GM18858 (cell line): ENCODE results near the gene NHEJ1.

ENCODE experiments used
- ATAC-seq: cut with Tn5 transposase; IDR thresholded peaks from one replicate; pipeline ENCODE4 v1.9.1; 2021; ENCODE audit not compliant: unreplicated experiment

The NHEJ1 gene

DNA sequence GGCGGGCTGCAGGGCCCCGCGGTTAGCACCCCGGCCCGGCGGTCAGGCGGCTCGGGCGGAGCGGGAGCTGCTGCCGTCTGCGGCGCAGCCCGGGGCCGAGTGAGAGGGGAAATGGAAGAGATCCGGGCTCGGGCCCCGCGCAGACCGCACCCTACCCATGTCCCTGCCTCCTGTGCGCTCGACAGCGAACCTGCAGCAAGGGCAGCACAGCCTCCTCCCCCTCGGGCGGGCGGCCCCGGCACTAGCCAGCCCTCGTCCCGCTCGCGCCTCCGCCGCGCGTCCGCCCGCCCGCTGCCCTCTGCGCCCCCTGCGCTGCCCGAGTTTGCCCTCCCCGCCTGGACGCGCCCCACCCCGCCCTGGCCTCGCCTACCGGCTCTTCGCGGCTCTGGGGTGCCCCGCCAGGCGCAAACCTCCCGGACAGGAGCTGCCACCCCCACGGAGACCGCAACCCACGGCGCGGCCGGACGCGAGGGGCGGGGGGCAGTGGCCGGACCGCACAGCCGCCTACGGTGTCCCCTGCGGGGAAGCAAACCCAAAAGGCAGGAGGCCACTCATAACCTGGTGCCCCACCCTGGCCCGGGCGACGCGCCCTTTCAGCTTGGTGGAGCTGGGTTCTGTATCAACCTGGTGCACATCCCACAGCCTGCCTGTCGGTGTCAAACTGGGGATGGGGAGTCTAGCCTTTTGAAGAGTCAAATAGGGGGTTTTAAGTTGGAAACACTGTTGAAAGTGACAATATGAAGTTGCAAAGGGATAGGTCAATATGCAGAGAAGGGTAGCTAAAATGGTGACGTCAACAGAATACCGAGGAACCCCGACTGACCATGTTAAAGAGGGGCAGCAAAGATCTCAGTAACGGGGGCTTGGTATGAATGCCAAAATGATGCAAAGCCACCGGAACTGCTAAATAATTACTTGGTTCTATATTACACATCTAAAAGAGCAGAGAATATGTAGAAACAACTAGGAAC lies 99.5 kb downstream of the NHEJ1 start, which contains the start of gene IHH:
Gene IHH, minus strand, starts transcription at position 101 of the 971 bp plus-strand sequence. CDS start 454 bp downstream, outside the sequence.
- no peak for ATAC-seq

DNA sequence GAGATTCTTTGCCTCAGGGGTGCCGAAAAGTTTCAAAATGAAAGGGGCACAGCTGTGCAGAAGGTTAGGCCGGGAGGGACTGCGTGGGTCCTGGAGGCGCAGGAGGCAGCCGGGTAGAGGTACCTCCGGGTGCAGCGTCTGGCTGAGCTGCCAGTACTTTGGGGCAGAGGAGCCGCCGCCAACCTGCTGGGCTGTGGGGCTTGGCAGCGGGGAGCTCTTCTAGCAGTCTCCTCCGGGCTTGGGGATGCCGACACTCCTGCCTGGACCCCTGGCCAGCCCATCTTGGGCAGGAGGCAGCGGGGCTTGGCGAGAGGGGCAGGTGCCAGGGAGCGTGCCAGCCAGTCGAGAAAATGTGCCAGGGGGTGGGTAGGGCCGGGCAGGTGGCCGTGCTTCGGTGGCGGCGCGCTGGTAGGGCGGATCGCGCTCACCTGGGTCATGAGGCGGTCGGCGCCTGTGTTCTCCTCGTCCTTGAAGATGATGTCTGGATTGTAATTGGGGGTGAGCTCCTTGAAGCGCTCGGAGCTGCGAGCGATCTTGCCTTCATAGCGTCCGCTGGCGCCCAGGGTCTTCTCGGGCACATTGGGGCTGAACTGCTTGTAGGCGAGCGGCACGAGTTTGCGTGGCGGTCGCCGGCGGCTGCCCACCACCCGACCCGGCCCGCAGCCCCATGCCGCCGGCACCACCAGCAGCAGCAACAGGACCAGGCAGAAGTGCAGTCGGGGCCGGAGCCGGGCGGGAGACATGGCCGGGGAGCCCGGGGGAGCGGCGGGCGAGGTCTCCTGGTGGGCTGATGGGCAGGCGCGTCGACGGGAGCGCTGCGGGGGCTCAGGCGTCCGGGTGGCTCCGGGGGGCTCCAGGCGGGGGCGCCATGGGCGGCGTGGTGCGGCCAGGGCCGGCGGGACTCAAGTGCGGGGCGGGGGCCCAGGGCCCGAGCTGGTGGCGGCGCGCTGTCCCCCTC lies 100.6 kb downstream of the NHEJ1 start:
- no peak for ATAC-seq

DNA sequence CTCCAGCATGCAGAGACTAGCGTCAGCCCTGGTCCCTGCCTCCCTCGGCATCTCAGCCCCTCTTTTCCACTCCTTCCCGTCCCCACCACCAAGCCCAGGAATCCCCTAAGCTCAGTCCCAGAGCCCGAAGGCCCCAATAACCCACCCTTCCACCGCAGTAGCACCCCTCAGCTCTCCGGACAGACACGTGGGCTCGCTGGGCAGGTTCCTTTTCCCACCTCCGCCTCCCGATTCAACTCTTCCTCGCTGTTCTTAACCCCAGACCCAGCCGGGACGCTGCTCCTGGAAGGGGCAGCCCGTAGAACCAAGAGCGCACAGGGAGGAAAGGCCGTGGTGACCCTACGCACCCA lies 101.3 kb downstream of the NHEJ1 start:
- no peak for ATAC-seq

DNA sequence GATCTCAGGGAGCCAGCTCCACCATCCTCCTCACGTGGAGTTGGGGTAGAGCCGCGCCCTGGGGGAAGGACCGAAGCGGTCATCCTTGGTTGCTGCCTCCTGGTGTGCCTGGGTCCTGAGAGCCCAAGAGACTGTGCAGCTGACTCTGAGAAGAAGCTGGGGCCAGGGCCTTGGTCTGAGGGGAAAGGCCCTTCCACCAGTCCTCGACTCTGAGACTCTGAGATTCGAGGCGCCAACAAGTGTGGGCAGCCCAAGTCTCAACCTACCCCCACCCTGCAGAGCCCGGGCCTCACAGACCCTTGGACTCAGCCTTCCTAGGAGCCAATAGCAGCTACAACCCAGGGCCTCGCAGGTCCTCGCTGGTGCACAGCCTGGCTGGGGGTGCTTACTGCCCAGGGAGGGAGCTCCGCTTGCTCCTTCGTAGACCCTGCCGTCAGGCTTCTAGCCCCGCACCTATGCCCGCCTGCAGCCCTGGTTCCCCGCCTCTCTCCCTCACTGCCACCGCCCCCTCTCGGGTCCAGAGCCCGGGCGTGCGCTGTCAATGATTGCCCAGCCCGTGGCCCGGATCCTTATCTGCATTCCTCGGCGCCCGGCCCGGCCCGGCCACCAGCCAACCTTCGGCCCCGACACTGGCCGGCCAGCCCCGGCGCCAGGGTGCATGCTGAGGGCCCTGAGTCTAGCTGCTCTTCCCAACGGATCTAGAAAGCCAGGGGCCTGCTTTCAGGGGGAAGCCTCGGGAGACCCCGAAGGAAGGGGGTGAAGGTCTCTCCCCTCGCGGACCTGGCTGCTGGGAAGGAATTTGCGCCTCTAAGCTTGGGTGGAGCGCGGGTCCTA lies 101.9 kb downstream of the NHEJ1 start:
- no peak for ATAC-seq

DNA sequence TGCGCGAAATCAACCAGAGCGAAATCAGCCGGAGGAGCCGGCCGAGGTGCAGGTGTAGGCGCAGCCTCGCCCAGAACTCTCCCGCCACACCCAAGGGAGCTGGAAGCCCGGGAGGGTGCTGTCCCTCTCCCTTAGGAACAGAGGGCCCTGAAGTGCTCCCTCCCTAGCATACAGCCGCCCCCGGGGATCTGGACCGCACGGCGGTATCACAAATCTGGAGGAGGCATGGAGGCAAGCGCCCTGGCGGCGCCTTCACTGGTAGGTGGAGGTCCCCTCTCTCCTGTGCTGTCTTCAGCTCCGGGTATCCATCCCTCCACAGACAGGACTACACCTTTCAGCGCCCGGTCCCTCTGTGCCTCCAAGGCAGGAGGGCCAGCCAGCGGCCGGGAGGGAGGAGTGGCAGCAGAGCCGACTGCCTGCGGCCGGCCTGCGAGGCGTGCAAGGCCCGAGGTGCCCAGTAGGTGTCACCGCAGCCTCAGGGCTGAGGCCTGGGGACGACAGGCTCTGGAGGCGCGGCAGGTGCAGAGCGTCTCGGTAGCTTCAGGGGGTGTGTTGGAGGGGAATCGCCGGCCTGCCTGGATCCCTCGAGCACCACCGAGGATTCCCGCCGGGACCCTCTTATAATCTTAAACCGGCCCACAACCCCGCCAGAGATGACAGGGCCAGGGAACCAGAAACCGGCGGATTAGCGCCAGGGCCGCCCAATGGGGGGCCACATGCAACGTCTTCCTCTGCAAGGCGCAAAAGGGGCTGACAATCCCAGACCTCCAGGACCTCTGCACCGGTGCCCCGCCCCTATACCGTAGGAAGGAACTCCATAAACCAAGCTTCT lies 102.7 kb downstream of the NHEJ1 start:
- ATAC-seq, result peak; percentile 71

DNA sequence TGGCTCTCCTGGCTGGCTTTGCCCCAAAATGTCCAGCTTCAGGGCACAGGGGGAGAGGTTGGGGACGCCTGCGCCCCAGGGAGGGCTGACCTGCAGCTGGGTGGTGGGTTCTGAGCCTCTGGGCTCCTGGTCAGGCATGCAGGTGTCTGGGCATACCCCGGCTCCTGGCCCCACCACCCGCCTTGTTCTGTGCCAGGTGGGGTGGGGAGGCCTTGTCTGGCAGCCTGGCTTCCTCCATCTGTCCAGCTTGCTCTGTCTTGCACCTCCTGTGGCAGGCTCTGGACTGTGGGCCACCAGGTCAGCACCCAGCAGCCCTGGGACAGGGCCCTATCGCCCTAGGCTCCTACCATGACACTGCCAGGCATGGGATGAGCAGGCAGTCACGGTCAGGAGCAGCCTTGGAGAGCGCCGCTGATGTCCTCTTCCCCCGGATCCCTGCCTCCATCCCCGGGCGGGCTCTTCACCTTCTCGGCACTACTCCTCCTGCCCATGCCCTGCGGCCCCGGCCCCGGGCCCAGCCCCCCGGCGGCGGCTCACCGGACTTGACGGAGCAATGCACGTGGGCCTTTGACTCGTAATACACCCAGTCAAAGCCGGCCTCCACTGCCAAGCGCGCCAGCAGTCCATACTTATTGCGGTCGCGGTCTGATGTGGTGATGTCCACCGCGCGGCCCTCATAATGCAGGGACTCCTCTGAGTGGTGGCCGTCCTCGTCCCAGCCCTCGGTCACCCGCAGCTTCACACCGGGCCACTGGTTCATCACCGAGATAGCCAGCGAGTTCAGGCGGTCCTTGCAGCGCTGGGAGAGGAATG lies 103.5 kb downstream of the NHEJ1 start:
- no peak for ATAC-seq

DNA sequence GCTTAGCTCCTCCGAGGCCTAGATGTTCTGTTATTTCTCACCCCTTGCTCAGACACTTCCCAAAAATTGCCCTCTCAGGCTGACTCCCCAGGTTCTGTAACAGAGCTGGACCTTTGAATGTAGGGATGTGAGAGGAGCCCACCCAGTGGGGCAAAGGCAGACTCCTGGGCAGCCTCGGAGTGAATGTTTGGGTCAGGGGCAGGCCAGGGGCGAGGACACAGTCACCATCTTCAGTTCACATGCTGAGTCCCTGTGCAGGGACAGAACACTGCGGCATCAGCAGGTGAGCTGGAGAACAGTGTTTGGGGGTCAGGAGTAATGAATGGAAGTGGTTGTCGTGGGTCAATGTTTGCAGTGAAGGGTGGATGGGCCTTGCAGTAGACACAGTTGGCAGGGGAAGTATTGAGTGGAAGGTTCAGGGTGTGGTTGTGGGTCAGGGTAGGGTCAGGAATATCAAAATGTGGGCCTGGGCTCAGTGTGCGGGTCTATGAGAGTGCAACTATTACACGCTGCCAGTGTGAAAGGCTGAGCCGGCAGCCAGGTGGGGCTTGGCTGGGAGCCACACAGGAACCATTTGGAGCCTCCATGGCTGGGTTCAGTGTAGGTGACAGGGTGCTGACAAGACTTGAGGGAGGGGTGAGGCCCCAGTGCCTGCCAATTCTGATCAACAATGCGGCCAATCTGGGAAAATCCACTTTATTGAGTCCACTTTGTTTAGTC lies 104.3 kb downstream of the NHEJ1 start:
- ATAC-seq, result no peak

DNA sequence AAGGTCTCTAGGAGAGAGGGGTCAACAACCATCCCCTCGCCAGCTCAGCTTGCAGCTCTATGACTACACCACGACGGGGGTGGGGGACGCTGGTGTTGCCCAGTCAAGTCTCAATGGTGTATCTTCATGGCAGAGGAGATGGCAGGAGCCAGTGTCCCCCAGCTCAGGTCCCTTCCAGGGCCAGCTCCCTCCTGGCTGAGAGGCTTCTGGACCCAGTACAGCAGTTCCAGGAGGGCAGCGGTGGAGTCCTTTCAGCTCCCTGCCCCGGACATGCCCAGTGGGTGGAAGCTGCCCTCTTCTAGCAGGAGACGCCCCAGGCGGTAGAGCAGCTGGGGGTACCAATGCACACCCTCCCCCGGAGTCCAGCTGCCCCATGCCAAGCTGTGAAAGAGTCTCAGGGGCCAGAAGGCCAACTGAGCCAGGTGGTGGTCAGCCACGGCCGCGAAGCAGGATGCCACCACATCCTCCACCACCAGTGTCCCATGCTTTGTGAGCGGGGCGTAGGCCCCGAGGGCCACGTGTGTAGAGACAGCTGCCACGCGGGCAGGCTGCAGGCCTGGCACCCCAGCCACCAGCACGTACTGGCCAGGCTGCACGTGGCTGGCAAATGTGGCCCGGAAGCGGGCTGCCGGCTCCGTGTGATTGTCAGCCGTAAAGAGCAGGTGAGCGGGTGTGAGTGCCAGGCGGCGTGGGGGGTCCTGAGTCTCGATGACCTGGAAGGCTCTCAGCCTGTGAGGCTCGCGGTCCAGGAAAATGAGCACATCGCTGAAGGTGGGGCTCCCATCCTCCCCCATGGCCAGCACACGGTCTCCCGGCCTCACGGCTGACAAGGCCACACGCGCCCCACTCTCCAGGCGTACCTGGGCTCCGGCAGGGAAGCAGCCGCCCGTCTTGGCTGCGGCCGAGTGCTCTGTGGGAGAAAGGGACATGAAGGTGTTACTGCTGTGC lies 105.4 kb downstream of the NHEJ1 start:
- no peak for ATAC-seq

DNA sequence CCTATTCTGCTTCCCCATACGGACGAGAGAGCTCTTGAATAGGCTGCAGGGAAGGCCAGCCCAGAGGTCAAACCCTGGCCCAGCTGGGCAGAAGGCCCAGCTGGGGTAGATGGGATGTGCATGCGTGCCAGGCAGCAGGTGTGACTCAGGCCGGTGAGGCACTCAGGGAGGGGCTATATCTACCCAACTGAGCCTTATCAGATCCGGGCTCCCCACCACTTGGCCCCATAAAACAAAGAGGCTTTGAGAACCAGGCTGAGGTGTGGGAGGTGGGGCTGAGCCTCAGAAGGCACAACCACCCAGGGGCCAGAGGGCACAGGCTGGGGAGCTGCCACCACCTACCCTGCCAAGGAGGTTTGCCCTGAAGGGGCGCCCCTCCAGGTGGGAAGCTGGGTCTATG lies 111.3 kb downstream of the NHEJ1 start:
- ATAC-seq, result no peak

DNA sequence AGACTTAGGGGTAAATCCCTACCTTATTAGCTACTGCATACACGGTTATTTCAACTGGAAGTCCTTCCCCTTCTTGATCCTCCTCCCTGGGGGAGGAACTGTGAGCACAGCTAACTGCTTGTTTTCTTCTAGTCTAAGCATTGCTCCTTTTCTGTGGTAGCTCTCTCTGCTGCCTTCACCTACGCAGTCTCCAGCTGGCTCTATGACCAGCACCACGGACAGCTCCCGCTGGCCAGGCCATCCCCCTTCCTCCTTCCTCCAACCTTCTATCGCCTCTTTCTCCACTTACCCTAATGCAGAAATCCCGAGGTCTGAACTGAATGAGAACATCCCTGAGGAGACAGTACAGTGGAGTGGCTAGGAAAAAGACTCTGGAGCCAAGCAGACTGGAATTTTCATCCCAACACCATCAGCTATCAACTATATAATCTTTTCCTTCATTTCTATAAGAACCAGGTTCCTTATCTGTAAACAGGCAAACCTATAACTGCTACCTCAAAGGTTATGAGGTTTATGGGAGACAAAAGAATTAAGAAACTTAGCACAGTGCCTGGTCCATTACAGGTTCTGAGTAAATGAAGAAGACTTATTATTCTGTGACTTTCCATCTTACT lies 114.6 kb downstream of the NHEJ1 start:
- ATAC-seq, result no peak

DNA sequence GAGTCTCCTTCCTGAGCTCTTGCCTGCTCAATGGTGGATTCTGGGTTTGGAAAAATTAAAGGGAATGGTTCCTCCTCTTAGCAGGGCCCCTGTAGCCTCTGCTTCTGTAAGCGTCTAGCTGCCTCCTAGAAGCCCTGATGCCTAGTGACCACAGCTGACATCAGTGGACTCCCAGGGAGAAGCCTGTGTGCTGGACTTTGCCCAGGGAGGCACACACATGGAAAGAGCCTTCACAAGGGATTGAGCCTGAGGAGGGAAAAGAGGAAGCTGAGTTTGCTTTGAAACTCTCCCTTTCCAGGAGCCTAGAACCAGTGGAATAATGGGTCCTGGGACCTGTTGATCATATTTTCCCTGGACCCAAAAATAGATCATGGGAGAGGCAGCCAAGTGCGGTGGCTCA lies 117.9 kb downstream of the NHEJ1 start:
- no peak for ATAC-seq

DNA sequence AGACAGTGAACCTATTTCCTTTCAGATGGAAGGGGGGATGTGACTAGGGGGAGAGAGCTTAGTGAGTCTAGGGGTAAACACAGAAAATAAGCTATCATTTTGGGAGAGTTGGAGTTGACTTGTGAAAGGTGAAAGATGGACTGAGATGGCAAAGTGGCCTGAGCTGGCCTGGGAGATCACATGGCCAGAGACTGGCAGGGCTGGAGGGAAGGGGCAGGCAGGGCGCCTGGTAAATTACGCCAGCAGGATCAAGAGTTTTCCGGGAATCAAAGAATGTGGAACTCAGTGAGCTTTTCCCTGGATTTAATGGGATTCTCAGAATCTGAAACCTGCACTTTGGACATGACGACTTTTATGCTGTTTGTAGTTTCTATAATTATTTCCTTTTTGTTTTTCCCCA lies 118.5 kb downstream of the NHEJ1 start:
- no peak for ATAC-seq

DNA sequence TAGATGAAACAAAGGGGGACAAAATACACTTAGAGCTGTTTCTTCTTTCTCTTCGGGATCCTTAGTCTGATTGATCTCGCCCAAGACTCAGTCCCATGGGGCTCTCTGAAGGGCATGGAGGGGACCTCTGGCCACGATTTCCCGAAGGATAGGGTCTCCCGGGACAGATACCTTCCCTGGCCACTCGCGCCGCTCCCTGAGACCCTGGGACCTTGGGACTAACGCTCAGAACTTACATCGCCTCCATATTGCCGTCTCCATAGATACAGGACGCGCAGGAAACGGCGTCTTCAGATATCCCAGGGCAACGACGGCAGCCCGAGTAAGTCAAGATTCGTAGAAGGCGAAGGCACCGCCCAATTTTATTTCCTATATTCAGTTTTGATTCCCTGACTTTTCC lies 119.4 kb downstream of the NHEJ1 start, which contains the start of gene CFAP65:
Gene CFAP65, minus strand, starts transcription at position 265 of the 400 bp plus-strand sequence. CDS start 2,468 bp downstream, outside the sequence.
- no peak for ATAC-seq

DNA sequence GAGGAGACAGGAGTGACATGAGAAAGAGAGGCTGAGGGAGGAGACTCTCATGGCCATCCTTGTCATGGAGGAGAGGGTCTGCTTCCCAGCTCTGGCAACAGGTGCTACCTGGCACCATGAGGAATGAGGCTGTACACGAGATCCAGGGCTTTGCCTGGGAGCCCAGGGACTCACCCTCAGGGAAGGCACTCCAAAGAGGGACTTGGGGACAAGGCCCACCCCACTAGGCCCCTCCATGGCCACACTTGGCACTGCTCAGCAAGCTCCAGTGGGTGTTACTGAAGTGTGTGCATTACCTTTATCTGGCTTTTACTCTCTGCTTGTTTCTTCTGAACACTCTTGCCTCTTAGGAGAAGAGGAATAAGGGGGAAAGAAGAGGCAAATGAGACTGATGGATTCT lies 122.0 kb downstream of the NHEJ1 start:
- no peak for ATAC-seq

DNA sequence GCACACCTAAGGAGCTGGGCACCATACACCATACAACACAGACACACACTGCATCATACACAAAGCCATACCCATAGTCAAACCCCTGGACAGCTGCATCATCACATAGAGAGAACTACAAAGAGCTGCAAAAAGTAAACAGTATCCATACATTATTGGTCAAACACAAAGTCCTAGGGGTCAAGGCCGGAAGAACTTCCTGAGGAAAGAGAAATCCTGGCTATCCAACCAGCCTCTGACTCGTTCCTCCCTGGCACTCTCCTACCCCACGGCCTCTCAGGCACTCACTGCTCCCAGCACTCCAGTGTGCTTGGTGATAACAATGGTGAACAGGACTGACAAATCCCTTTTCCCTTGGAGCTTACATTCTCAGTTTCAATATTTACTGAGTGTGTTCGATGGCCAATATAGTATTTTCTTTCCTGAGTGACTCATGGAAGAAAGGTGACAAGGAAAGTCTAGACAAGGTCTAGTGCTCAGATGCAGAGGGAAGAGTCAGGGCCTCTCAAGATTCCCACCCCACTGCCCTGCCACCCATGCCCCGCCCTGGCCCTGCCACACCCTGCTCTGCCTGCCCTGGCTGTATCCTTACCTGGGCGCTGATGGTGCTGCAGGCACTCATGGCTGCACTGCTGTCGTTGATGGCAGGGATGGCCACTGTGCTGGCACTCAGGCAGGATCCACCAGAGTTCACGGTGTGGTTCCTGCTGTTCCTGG lies 122.7 kb downstream of the NHEJ1 start:
- no peak for ATAC-seq

DNA sequence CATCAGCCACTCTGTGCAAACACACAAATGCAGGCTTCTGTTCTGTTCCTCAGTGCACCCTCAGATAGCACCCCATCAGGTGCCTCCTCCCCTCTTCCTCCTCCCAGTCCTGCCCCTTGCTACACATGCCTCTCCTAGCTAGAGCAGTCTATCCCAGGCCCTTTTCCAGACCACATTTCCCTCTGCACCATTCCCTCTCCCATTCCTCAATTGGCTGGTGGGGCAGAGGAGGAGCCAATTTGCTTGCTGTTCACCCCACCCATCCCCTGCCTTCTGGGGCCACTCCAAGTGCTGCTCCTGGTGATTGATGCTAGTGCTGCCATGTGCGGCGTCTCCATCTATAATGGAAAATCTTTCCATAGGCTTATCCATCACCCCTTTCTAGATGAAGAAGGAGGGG lies 124.7 kb downstream of the NHEJ1 start:
- no peak for ATAC-seq
